Endothelial cell (in vitro differentiated cells): Measurements from ENCODE around the gene MAP3K2. TPM values are rescaled to one million over a fixed set of nuclear protein-coding genes. Genes with fewer than 3 reads are reported as not detected.
A peak's percentile ranks its signal among the peaks of the same experiment; 100 is the strongest.

Experiments
- DNase-seq: peaks from one replicate; pipeline ENCODE4 v3.0.0; 2021; ENCODE audit warnings: low spot score
- H3K27ac Mint-ChIP-seq: one replicate; pipeline ENCODE4 v1.8.0; 2021; ENCODE audit warnings: mixed read lengths, inconsistent platforms; ENCODE audit not compliant: unreplicated experiment
- H3K27me3 Mint-ChIP-seq: one replicate; pipeline ENCODE4 v1.8.0; 2021; ENCODE audit warnings: mild to moderate bottlenecking, moderate library complexity, mixed read lengths, inconsistent platforms; ENCODE audit not compliant: unreplicated experiment
- H3K36me3 Mint-ChIP-seq: one replicate; pipeline ENCODE4 v1.8.0; 2021; ENCODE audit warnings: mild to moderate bottlenecking, low read depth, mixed read lengths, inconsistent platforms; ENCODE audit not compliant: unreplicated experiment
- H3K4me1 Mint-ChIP-seq: one replicate; pipeline ENCODE4 v1.8.0; 2021; ENCODE audit warnings: mild to moderate bottlenecking, mixed read lengths, inconsistent platforms; ENCODE audit not compliant: unreplicated experiment
- H3K4me3 Mint-ChIP-seq: one replicate; pipeline ENCODE4 v1.8.0; 2021; ENCODE audit warnings: mild to moderate bottlenecking, mixed read lengths, inconsistent platforms; ENCODE audit not compliant: unreplicated experiment
- H3K9me3 Mint-ChIP-seq: one replicate; pipeline ENCODE4 v1.8.0; 2021; ENCODE audit warnings: mixed read lengths, inconsistent platforms; ENCODE audit not compliant: unreplicated experiment
- total RNA-seq: library from RNA; stranded (reverse); fragmentation: NEBNext Ultra II Directional; extraction: Animal tissue kit (Norgen Biotek cat#: 25700); gene quantifications from one replicate; pipeline ENCODE4 v1.2.1, GENCODE V29; 2021; ENCODE audit not compliant: unreplicated experiment
- TF ChIP-seq, protein P1 (sequence below): fragments of 200-600 bp; sonication (generic); IDR thresholded peaks from one replicate; pipeline ENCODE4 v1.5.0; 2021; ENCODE audit warnings: antibody characterized with exemption; ENCODE audit not compliant: unreplicated experiment

The MAP3K2 gene
- total RNA-seq, 1 donor from 2014 or later: 27.3 TPM

DNA sequence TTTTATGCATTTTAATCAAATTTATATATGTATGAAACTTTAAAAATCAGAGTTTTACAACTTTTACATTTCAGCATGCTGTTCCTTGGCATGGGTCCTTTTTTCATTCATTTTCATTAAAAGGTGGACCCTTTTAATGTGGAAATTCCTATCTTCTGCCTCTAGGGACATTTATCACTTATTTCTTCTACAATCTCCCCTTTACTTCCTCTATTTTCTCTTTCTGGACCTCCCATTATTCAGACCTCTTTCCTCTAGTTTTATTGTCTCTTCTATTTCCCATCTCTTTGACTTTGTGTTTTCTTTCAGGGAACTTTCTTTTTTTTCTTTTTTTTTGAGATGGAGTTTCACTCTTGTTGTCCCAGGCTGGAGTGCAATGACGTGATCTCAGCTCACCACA is 36.1 kb upstream of the MAP3K2 start:
- no peak for DNase-seq
- Mint-ChIP-seq H3K4me1 (peaks cover 7% of the 10 kb centered on the region), H3K36me3 (peaks cover 7% of the 10 kb centered on the region), H3K4me3 (peak overlapping the region; percentile 37), H3K27ac (peak overlapping the region; percentile 0), H3K27me3 (peaks cover 19% of the 10 kb centered on the region), H3K9me3 (peaks cover 5% of the 10 kb centered on the region)
- TF ChIP-seq, protein P1, sequence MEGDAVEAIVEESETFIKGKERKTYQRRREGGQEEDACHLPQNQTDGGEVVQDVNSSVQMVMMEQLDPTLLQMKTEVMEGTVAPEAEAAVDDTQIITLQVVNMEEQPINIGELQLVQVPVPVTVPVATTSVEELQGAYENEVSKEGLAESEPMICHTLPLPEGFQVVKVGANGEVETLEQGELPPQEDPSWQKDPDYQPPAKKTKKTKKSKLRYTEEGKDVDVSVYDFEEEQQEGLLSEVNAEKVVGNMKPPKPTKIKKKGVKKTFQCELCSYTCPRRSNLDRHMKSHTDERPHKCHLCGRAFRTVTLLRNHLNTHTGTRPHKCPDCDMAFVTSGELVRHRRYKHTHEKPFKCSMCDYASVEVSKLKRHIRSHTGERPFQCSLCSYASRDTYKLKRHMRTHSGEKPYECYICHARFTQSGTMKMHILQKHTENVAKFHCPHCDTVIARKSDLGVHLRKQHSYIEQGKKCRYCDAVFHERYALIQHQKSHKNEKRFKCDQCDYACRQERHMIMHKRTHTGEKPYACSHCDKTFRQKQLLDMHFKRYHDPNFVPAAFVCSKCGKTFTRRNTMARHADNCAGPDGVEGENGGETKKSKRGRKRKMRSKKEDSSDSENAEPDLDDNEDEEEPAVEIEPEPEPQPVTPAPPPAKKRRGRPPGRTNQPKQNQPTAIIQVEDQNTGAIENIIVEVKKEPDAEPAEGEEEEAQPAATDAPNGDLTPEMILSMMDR: peak; percentile 23

DNA sequence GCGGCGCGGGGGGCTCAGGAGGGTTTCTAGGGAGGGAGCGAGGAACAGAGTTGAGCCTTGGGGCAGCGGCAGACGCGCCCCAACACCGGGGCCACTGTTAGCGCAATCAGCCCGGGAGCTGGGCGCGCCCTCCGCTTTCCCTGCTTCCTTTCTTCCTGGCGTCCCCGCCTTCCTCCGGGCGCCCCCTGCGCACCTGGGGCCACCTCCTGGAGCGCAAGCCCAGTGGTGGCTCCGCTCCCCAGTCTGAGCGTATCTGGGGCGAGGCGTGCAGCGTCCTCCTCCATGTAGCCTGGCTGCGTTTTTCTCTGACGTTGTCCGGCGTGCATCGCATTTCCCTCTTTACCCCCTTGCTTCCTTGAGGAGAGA is 35.7 kb upstream of the MAP3K2 start:
- H3K27me3 Mint-ChIP-seq: peaks cover 19% of the 10 kb centered on the region
- H3K4me1 Mint-ChIP-seq: peaks cover 7% of the 10 kb centered on the region
- peak overlapping the region; percentile 0 for H3K27ac Mint-ChIP-seq
- no peak for DNase-seq
- peaks cover 5% of the 10 kb centered on the region for H3K9me3 Mint-ChIP-seq
- H3K36me3 Mint-ChIP-seq: peaks cover 7% of the 10 kb centered on the region
- TF ChIP-seq, protein P1: no peak
- H3K4me3 Mint-ChIP-seq: peak overlapping the region; percentile 37

DNA sequence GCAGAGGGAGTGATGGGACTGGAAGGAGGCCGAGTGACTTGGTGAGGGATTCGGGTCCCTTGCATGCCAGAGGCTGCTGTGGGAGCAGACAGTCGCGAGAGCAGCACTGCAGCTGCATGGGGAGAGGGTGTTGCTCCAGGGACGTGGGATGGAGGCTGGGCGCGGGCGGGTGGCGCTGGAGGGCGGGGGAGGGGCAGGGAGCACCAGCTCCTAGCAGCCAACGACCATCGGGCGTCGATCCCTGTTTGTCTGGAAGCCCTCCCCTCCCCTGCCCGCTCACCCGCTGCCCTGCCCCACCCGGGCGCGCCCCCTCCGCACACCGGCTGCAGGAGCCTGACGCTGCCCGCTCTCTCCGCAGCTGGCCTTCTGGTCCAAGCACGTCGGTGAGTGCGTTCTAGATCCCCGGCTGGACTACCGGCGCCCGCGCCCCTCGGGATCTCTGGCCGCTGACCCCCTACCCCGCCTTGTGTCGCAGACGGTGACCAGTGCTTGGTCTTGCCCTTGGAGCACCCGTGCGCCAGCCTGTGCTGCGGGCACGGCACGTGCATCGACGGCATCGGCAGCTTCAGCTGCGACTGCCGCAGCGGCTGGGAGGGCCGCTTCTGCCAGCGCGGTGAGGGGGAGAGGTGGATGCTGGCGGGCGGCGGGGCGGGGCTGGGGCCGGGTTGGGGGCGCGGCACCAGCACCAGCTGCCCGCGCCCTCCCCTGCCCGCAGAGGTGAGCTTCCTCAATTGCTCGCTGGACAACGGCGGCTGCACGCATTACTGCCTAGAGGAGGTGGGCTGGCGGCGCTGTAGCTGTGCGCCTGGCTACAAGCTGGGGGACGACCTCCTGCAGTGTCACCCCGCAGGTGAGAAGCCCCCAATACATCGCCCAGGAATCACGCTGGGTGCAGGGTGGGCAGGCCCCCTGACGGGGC is 35.0 kb upstream of the MAP3K2 start:
- DNase-seq: no peak
- Mint-ChIP-seq H3K9me3 (peaks cover 5% of the 10 kb centered on the region), H3K27me3 (peaks cover 22% of the 10 kb centered on the region), H3K27ac (no peak overlapping the region), H3K4me3 (peak overlapping the region; percentile 56), H3K4me1 (peaks cover 7% of the 10 kb centered on the region), H3K36me3 (peaks cover 7% of the 10 kb centered on the region)
- TF ChIP-seq, protein P1: no peak

DNA sequence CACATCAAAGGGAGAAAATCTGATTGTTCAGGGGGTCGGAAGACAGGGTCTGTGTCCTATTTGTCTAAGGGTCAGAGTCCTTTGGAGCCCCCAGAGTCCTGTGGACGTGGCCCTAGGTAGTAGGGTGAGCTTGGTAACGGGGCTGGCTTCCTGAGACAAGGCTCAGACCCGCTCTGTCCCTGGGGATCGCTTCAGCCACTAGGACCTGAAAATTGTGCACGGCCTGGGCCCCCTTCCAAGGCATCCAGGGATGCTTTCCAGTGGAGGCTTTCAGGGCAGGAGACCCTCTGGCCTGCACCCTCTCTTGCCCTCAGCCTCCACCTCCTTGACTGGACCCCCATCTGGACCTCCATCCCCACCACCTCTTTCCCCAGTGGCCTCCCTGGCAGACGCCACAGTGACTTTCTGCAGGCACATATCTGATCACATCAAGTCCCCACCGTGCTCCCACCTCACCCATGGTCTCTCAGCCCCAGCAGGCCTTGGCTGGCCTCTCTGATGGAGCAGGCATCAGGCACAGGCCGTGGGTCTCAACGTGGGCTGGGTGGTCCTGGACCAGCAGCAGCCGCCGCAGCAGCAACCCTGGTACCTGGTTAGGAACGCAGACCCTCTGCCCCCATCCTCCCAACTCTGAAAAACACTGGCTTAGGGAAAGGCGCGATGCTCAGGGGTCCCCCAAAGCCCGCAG is 34.2 kb upstream of the MAP3K2 start:
- Mint-ChIP-seq H3K9me3 (peaks cover 5% of the 10 kb centered on the region), H3K4me1 (peaks cover 7% of the 10 kb centered on the region), H3K36me3 (peaks cover 7% of the 10 kb centered on the region), H3K27me3 (peaks cover 28% of the 10 kb centered on the region), H3K4me3 (no peak overlapping the region), H3K27ac (no peak overlapping the region)
- TF ChIP-seq, protein P1: no peak
- DNase-seq: no peak
